Measurements from ENCODE around the gene NENF.

The NENF gene

GRCh38 chr1:212466898-212467650 lies 34.4 kb downstream of the NENF start:
- no peak for DNase-seq (ENCODE audit: low read depth)
- no peak overlapping the region for H3K4me3 ChIP-seq (replicated peaks; ENCODE audit: low read depth, low read length)
- TF ChIP-seq, protein P1, sequence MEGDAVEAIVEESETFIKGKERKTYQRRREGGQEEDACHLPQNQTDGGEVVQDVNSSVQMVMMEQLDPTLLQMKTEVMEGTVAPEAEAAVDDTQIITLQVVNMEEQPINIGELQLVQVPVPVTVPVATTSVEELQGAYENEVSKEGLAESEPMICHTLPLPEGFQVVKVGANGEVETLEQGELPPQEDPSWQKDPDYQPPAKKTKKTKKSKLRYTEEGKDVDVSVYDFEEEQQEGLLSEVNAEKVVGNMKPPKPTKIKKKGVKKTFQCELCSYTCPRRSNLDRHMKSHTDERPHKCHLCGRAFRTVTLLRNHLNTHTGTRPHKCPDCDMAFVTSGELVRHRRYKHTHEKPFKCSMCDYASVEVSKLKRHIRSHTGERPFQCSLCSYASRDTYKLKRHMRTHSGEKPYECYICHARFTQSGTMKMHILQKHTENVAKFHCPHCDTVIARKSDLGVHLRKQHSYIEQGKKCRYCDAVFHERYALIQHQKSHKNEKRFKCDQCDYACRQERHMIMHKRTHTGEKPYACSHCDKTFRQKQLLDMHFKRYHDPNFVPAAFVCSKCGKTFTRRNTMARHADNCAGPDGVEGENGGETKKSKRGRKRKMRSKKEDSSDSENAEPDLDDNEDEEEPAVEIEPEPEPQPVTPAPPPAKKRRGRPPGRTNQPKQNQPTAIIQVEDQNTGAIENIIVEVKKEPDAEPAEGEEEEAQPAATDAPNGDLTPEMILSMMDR (IDR thresholded peaks at IDR 0.05; ENCODE audit: low read length, missing control alignments) = no peak

GRCh38 chr1:212467843-212468482 lies 35.2 kb downstream of the NENF start:
- DNase-seq (ENCODE audit: low read depth) = no peak
- TF ChIP-seq, protein P1 (IDR thresholded peaks at IDR 0.05; ENCODE audit: low read length, missing control alignments) = no peak
- no peak overlapping the region for H3K4me3 ChIP-seq (replicated peaks; ENCODE audit: low read depth, low read length)

DNA sequence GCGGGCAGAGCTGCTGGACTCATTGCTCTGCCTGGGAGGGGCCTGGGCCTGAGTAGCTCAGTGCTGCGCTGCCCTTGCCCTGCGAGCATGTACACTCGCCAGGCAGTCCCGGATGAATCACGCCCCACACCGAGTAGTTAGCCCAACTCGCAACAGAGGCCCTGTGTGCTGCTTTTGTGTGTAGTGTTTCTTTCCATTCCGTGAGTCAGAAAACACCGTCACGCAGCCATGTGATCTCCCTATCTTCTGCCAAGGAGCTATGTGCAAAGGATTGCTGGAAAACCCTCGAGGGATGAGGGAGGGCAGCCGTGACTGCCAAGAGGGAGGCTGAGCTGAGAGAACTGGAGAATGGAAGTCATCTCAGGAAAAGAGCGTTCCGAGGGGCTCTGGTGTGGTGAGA lies 37.3 kb downstream of the NENF start:
- peak; percentile 99 for DNase-seq (ENCODE audit: low read depth)
- H3K4me3 ChIP-seq (replicated peaks; ENCODE audit: low read depth, low read length) = no peak overlapping the region

DNA sequence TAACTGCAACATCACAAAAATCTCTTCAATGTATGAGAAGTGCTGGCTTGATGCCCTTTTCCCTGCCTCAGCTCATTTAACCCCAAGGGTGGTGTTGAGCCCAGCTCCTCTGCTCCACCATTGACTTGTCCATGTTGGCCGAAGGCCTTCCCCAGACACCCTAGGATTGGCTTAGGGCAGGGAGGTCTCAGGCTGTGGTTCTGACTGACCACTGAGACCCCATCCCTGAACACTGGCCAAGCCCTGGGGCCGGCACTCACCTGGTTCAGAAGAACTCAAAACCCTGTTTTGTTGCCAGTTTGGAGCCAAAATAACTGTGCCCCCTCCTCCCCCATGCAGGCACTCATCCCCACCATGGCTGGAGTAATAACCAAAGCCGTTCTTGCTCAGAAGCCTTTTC lies 38.6 kb downstream of the NENF start:
- H3K4me3 ChIP-seq (replicated peaks; ENCODE audit: low read depth, low read length) = no peak overlapping the region
- TF ChIP-seq, protein P1 (IDR thresholded peaks at IDR 0.05; ENCODE audit: low read length, missing control alignments) = no peak
- no peak for DNase-seq (ENCODE audit: low read depth)

More for the DNA sequence above, 37.3 kb downstream of the NENF start:
- TF ChIP-seq, protein P1 (IDR thresholded peaks at IDR 0.05; ENCODE audit: low read length, missing control alignments) = no peak

DNA sequence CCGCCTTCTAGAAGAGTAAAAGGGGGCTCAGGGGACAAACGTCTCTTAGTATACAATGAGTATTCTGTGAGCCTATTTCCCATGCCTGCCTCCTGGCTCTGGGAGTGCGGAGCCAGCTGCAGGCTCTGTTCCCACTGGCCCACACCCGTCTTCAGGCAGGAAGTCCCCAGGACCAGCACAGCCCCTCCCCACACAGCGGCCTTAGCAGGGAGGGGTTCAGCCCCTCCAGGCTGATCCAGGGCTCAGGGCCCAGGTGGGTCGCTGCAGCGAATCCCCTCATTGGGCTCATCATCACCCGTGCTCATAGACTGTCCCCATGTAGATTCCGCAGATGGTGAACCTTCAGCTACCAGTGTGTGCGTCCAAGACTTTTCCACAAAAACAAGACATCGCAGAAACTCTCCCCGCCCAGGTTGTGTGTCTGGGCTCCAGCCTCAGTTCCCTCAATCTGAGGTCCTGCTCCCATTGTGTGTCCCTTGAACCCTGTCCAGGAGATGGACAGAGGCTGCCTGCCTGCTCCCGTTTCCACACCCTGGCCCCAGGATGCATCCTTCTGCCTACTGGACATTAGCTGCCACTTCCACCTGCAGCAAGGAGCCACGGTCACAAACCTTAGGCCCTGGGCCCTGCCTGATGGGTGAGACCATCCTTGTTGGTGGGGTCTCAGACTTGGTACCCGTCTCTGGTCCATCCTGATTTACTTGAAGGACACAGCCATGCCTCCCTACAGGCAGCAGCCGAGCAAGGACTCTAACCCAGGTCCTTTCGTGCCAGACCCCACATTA lies 39.4 kb downstream of the NENF start:
- no peak for DNase-seq (ENCODE audit: low read depth)
- TF ChIP-seq, protein P1 (IDR thresholded peaks at IDR 0.05; ENCODE audit: low read length, missing control alignments) = no peak
- H3K4me3 ChIP-seq (replicated peaks; ENCODE audit: low read depth, low read length) = no peak overlapping the region

DNA sequence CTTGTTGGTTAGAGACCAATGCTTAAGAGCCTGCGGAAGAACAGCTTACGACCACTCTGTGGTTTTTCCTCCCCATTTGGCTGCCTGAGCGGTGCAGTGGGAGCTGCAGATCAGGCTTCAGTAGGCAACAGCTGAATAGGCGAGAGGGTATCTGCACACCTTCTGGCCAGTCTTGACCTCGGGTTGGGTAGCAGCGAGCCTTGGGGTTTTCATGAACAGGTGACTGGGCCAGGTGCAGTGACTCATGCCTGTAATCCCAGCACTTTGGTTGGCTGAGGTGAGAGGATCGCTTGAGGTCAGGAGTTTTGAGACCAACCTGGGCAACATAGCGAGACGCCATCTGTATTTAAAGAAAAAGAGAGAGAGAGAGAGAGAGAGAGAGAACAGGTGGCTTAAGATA lies 41.0 kb downstream of the NENF start:
- DNase-seq (ENCODE audit: low read depth) = no peak
- TF ChIP-seq, protein P1 (IDR thresholded peaks at IDR 0.05; ENCODE audit: low read length, missing control alignments) = no peak
- no peak overlapping the region for H3K4me3 ChIP-seq (replicated peaks; ENCODE audit: low read depth, low read length)
